ENCODE measurements around the gene CDKN2D.
"Not testable (repeated sequence)": the region's sequence is repeated elsewhere in the genome, so short reads cannot be mapped to it uniquely, and the experiment has no call there.

The CDKN2D gene

DNA sequence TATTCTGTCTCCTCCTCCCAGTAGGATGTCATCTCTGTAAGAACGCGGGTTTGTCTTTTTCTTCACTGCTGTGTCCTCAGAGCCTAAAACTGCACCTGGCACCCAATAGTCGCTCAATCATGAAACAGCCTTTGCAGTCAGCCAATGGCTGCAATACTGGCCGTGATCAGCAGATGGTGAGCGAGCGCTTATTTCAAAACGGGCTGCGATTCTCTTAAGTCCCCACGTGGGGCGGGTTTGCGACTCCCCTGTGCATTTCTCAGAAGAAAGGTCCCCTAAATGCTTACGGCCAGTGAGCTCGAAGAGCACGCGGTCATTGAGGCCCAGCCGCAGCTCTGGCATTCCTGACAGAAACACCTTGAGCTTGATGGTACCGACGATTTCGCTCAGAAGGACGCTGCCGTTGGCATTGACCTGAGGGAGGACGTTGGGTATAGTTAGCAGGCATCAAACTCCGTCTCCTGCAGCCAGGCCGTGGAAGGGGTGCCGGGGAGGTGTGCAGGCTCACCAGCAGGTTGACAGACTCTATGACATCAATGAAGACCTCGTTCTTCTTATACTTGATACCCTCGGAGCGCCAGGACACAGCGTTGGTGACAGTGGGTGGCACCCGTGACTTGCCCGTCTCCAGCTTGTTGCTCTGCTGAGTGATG lies 12.3 kb upstream of the CDKN2D start:
- DNase-seq (ENCODE audit: low read depth in 2 of 2): peak; percentile 74 to 91

DNA sequence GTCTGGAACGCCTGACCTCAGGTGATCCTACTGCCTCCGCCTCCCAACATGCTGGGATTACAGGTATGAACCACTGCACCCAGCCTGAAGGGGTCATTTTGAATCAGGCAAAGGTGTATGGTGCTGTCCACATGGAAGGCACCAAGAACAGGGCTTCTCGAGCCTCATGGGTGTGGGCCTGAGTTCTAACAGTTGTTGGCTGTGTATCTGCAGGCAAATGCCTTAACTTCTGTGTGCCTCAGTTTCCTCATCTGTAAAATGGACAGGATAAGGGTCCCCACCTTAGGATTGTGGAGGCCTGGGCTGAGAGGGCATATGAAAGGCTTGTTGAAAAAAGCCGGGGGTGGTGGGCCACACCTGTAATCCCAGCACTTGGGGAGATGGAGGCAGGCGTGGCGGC lies 9.2 kb upstream of the CDKN2D start:
- DNase-seq (ENCODE audit: low read depth in 2 of 2): no peak

DNA sequence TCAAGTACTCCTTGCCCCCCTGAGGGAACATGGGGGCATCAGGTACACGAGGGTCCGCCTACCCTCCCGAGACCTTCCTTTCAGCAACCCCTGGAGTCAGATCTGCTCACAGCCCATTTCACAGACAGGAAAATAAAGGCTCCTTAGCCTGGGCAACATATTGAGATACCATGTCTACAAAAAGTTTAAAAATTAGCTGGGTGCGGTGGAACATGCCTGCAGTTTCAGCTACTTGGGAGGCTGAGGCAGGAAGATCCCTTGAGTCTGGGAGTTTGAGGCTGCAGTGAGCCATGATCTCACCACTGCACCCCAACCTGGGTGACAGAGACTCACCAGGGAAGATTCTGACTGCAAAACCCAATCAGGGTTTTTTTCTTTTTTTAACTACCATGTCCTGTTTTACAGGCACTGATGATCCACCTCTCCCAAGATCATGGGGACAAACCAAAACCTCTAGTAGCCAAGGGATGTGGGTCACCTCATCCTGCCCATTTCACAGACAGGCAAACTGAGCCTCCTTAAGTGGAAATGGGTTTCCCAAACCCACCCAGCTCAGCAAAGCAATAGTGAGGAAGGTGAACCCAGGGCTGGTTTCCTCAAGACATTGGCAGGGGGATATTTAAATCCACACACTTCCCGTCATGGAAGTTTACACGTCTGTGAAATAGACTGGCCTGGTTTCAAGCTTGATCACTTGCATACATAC lies 6.4 kb upstream of the CDKN2D start:
- no peak for DNase-seq (ENCODE audit: low read depth in 2 of 2)

DNA sequence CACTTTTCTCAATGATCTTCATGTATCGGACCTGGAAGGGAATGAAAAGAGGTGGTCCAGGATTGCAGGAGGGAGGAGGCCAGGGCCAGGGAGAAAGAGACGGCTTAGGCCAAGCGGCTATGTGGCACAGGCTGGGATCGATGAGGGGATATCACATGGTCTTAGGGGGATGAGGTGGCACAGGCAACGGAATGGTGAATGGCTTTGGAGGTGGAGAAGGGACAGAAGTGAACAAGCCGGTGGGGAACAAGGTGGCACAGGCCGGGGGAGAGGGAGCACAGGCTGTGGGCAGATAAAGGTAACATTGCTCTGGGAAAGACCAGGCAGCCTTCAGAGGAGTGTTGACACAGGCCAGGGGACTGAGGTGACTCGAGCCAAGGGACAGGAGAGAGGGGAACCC lies 5.7 kb upstream of the CDKN2D start:
- no peak for DNase-seq (ENCODE audit: low read depth in 2 of 2)

DNA sequence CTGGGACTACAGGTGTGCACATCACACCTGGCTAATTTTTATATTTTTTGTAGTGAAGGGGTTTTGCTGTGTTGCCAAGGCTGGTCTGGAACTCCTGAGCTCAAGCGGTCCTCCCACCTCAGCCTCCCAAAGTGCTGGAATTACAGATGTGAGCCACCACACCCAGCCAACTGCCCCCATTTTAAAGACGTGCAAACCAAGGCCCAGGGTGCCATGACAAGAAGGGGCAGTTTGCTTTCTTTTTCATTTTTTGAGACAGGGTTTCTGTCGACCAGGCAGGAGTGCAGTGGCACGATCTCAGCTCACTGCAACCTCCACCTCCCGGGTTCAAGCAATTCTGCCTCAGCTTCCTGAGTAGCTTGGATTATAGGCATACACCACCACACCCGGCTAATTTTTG lies 5.0 kb upstream of the CDKN2D start:
- not testable (repeated sequence) for DNase-seq (ENCODE audit: low read depth in 2 of 2)

DNA sequence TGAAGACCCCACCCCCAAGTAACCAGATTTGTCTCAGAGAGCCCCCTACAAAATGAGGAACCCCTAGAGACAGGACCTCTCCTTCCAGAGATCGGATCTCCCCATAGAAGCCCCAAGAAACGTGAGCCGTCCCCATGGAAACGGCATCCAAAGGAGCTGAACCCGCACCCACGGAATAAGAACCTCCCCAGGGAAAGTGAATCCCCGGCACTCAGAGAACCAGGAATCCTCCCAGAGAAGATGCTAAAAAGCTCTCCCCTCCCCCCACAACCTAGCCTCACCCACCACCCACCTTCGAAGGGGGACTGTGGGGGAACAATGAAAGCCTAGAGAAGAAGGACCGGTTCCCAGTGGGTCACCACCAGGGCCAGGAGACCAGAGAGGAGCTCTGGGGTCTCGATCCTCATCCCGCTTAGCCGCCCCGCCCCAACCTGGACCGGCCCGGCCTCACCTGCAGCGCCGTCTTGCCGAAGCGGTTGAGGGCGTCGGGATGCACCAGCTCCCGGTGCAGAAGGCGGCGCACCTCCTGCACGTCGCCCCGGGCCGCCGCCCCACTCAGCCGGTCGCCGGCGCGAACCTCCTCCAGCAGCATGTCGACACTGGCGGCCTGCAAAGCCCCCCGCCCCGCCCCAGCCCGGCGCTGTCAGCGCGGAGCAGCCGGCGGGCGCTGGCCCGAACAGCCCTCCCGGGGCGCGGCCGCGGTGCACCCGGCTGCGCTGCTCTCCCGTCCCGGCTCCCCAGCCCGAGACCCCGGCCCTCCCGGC lies 535 bp downstream of the CDKN2D start:
- DNase-seq (ENCODE audit: low read depth in 2 of 2): peak; percentile 51 to 55

DNA sequence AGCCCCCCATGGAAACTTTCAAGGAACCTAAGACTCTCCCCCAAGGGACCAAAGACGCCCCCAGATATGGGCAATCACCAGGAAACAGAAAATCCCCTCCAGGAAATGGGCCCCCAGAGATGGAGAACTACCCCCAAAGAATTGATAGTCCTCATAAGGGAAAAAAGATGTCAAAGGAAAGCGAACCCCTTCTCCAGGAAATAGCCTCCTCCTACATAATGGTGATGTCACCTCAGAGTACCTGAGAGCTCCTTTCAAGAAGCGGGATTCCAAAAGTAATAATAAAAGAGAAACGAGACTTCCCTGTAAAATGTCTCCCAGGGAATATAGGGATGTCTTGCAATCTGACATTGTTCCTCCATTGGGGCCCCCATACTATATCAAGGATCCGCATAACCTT lies 1.1 kb downstream of the CDKN2D start:
- no peak for DNase-seq (ENCODE audit: low read depth in 2 of 2)

DNA sequence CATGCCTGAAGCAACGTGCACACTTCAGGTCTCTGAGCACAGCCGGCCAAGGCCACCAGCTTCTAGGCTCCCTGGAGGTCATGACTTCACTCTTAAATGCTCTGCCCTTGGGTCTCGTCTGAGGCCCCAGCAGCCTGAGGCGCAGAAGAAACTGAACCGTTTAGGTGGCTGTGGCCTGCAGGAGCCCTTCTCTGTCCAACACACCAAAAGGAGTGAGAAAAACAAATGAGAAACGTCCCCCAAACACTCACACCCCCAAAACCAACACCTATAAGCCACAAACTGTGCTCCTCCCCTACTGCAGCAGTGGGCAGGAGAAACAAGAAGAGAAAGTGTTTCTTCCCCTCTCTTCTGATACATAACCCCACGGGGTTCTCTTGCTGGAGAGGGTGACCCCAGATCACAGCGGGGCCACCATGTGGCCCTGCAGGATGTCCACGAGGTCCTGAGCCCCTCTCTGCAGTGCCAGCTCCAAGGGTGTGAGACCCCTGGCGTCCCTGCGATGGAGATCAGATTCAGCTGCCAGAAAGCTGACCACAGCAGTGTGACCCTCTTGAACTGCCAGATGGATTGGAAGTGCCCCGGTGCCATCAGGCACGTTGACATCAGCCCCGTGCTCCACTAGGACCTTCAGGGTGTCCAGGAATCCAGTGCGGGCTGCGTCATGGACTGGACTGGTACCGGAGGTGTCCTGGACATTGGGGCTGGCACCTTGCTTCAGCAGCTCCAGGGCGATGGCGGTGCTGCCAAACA lies 1.9 kb downstream of the CDKN2D start:
- no peak for DNase-seq (ENCODE audit: low read depth in 2 of 2)

DNA sequence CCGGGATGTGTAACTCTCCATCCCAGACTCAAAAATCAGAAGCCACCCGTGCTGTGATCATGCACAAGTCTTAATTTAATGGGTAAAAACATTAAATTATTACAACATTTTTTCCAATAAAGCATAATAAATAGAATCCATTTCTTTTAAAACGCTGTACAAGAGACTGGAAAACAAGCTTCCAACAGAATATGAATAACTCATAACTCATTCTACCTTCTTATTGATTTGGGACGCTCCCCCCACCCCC lies 2.4 kb downstream of the CDKN2D start:
- DNase-seq (ENCODE audit: low read depth in 2 of 2): no peak

DNA sequence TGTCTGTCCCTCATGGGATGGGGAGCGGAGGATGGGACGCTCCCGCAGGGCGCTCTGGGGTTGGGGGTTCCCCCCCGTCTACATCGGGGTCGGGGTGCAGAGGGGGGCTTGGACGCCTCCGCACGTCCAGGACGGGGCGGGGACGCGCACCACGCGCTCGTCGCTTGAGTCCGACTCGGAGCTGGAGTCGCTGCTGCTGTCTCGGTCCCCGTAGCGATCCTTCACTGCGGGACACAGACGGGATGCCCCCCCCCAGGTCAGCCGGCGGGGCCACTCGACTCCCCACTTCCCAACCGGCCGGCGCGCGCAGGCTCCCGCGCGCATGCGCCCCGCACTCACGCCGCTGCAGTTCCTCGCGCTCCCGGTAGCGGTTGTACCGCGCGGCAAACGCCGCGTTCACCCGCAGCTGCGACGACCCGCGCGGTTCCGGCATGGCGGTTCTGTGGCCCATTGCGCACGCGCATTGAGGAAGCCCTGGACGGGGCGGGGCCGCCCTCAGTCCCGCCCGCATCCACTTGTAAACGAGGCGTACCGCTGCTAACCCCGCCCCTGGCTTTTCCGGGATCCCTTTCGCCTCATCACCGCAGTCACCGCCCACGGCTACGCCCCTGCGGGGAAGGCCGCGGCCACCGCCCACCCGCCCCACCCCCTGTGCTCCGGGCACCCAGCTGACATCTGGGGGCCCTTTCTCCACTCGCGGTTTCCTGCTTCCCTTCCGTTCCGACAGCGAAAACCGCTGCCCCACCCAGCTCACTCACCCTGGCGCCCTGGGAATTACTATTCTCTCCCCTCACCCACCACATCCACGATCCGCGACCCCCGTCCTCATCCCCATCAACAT lies 3.0 kb downstream of the CDKN2D start, which contains the start of gene KRI1:
Gene KRI1 (minus strand): TSS at position 444 of the 841 bp plus-strand sequence. CDS start 11 bp downstream, at position 433.
- DNase-seq (ENCODE audit: low read depth in 2 of 2): peak; percentile 99

DNA sequence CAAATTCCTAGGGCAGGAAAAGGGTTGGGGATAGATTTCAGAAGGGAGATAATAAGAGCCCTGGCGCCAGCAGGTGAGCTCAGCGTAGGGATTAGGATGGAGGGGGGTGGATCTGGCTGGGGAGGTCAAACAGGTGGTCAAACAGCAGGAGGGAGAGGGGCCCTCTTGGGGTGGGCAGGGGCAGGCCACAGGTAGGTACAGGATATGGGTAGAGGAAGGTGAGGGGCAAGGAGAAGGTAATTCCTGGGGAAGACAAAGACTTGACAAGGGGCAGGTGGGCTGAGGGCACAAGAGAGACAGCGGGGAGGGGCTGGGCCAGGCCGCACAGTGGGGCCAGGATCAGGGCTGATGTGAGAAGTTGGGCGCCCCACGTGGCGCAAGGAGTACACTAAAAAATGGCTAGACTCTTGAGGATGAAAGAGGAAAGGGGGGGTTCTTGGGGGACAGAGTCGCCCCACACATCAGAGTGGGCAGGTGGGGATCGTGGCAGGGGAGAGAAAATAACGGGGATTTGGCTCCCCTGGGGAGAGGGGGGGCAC lies 3.7 kb downstream of the CDKN2D start:
- no peak for DNase-seq (ENCODE audit: low read depth in 2 of 2)

DNA sequence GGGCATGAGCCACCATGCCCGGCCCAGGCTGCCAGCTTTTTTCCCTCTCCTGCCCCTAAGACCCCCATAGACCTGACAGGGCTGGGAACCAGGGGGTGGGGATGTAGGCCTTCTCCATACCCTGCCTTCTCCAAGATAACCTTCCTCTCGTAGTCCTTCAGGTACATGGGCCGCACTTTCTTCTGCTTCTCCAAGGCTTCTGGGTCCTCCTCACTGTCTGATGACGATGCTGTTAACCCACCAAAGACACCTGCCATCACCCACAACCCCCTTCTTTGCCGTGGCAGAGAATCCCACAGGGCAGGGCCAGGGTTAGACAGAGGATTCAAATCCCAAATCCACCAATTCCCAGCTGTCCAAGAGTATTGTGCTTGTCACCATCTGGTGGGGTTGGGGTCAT lies 6.2 kb downstream of the CDKN2D start:
- no peak for DNase-seq (ENCODE audit: low read depth in 2 of 2)

DNA sequence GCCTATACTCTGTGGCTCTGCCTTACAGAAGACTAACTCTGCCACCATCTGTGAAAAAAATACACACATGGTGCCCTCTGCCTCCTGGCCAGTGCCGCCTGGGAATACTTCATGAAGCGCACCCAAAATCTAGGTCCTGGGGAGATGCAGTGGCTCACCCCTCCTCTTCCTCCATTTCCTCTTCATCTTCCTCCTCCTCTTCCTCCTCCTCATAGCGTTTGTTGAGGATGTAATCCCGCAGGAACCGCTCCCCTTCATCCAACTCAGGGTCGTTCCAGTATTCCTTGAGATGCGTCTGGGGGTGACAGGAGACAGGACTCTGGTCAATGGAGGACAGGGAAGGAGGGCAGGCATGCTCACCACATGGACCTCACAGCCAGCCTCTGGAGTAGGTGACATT lies 8.6 kb downstream of the CDKN2D start:
- DNase-seq (ENCODE audit: low read depth in 2 of 2): no peak

DNA sequence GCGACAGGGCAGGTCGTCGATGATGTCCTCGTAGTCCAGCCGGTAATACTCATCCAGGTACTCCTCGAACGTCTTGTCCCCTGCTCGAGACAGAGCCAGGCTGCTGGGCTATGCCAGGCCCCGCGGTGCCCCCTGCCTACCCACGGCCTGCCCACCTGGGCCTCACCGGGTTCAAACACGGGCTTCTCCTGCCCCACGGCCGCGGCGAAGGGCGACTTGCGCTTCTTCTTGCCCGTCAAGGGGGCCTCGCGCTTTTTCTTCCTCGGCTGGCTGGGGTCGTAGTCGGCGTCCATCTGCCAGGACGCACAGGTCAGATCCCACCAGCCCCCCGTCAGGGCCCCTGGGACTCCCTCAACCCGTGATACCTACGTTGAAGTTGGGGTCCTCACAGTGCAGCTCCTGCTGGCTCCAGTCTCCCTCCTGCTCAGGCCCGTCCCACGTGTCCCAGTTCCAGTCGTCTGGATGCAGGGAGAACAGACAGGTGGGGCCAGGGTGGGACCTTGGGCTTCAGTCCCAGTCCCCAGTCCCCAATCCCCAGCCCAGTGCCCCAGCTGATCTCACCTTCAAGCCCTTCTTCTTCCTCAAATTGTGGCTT lies 11.1 kb downstream of the CDKN2D start:
- no peak for DNase-seq (ENCODE audit: low read depth in 2 of 2)

DNA sequence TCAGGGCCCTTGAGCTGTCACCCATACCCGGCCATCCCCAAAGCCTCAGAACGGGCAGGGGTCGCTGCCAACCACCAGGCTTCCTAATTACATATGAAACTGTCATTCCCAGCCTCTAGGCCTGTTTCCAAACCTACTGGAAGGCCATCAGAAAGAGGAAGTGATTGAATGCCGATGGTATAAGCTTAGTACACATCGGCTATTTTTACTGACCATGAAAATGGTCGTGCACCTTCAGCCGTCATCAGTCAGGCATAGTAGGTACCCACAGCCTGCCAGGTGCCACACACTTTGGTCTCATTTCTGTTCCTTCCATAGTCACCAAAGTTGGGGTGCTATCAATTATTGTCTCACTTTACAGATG lies 13.2 kb downstream of the CDKN2D start:
- no peak for DNase-seq (ENCODE audit: low read depth in 2 of 2)

DNA sequence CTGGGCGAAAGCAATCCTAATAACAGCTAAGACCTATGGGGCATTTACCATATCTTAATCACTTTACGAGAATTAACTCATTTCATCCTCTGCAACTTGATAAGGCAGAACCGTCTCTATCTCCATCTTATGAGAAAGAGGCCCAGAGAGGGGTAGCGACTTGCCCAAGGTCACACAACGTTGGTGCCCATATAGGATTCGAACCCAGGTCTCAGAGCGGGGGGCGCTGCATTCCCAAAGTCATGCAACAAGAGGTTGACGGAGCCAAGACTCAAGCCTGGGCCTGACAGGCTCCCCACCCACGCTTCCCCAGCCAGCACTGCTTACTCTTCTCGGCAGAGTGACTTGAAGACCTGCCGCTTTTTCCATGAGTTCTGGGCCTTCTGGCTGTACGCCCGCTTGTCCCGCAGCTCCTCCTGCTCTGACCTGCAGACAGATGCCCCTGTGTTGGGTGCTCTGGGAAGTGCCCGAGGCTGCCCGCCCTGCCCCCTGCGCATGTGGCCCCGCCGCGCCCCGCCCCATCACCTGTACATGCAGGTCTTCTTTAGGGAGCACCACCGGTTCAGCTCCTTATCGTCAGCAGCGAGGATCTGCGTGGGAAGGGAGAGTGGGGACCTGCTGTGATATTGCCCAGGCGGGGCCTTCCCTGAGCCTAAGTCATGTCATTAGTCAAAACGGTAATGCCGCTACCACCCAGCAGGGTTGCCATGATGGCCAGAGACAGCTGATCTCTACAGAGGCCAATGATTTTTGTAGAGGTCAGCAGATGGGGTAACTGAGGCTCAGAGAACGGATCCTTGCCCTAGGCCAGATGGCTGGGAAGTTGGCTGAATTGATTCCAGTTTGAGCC lies 13.8 kb downstream of the CDKN2D start:
- DNase-seq (ENCODE audit: low read depth in 2 of 2): no peak

DNA sequence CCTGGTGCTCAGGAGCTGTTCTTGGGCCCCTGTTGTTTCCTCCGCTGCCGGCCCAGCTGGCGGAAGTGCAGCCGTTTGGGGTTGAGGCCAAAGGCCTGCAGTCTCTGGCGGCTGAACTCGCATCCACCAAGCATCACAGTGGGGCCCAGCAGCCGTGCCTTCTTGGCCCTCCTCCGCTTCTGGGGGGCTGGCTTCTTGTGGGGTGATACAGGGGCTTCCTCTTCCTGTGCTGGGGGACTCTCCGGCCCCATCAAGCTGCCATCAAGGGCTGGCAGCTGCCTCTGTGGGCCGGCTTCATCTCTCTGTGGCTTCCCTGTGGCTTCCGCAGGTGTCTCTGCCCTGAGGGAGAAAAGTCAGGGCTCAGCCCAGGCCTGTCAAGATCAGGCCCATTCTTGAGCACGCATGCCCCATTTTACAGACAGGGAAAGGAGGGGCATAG lies 14.8 kb downstream of the CDKN2D start:
- no peak for DNase-seq (ENCODE audit: low read depth in 2 of 2)

DNA sequence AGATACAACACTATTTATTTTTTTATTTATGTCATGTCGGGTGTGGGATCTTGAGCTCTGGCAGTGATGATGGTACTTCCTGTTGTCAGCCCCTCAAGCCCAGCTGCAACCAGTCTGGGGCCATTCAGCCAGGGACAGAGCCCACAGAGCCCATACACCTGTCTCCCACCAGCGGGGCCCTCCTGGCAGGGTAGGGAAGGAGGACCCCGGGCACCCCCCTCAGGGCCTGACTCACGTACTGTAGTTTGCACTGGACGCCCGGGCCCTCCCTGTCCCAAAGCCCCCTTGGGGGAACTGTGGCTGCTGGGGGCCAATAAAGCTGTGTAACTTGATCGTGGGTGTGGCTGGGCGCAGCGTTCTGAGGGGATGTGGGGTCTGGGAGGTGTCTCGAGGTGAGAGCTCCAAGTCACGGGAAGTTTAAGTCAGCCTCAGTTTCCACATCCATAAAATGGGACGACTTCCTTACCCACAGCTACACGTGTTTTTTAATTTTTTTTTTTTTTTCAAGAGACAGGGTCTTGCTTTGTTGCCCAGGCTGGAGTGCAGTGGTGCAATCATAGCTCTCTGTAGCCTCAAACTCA lies 15.6 kb downstream of the CDKN2D start:
- DNase-seq (ENCODE audit: low read depth in 2 of 2): no peak

DNA sequence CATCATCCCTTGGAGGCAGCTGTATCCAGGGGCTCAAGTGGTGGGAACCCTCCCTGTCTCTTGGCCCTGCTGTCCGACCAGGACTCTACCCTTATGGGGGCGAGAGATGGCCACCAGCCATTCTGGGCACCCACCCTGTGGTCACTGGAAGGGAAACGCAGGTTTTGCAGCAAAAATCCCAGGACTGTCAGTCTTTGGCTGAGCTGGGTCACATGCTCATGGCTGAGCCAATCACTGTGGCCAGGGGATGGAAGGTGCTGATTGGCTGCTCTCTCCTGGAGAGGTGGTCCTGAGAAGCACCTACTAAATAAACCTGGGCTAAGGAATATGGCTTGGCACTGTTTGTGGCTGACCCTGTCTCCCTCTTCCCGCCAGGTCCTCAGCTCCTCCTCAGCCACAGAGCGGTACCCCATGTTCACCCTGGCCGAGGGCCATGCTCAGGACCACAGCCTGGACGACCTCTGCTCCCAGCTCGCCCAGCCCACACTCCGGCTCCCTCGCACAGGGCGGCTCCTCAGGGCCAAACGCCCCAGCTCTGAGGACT lies 16.2 kb downstream of the CDKN2D start:
- no peak for DNase-seq (ENCODE audit: low read depth in 2 of 2)

Measured in stimulated activated CD8-positive, alpha-beta memory T cell treated with anti-CD3 and anti-CD28 coated beads, Interleukin-2, amount 100 ng/mL, for 48 hours (primary cell).